ENCODE measurements around the gene BMPR1A. TPM values are rescaled to one million over a fixed set of nuclear protein-coding genes. Genes with fewer than 3 reads are reported as not detected.

Gene BMPR1A
- total and polyA plus RNA-seq, 10 of the 15 experiments (the other 5 are each of a cell fraction or from before 2014, with no cell fraction given): 2.3 to 22.7 (median 13.1) TPM

GRCh38 chr10:86940677-86941076, 184.3 kb downstream of the BMPR1A start:
- DNase-seq (ENCODE audit: low read depth, low spot score): no peak
- 82% methylated on average over 6 of the region's 6 CpGs for WGBS (ENCODE audit: insufficient coverage, insufficient replicate concordance, low lambda C conversion rate, missing lambda C conversion rate)
- no peaks in the 10 kb centered on the region for H3K27me3 ChIP-seq (replicated peaks in 1 of 2; ENCODE audit: control insufficient read depth in 2 of 2, insufficient read depth in 2 of 2, low read length in 1 of 2)
- SMC1A ChIA-PET (ENCODE audit: uncharacterized antibody, unreplicated experiment): interaction anchor here (1.7 kb wide), 1 partner anchor 12 kb away, joined by 4 read pairs; no protein-coding TSS in a partner anchor
- TF ChIP-seq RELA (IDR thresholded peaks at IDR 0.05; ENCODE audit: borderline replicate concordance, partially characterized antibody): no peak
- TF ChIP-seq MEF2B (IDR thresholded peaks at IDR 0.05; ENCODE audit: partially characterized antibody, poor library complexity, severe bottlenecking): no peak
- TF ChIP-seq CBFB (IDR thresholded peaks at IDR 0.05; ENCODE audit: low read depth): no peak
- intact Hi-C loops (cut with micrococcal nuclease; ENCODE audit: unreplicated experiment): no loop called here
- H3K9ac ChIP-seq (ENCODE audit: control insufficient read depth, insufficient read depth, low read length): no peak overlapping the region
- no TSS peak for BruUV-seq (replicated peaks)
- no peak overlapping the region for H3K4me3 ChIP-seq
- CTCF ChIA-PET: interaction anchor here (0.9 to 3.9 kb wide), 3 partner anchors 20 to 292 kb away, joined by 3 to 25 read pairs (median 14); no protein-coding TSS in a partner anchor
- ATAC-seq: no peak
- POLR2A ChIA-PET: no interaction called here
- H3K4me1 ChIP-seq (ENCODE audit: control insufficient read depth, insufficient read depth, low read length): no peaks in the 10 kb centered on the region; the same call in 1 of the 2 replicates
- no peaks in the 10 kb centered on the region for H3K36me3 ChIP-seq (ENCODE audit: control insufficient read depth in 2 of 2, insufficient read depth in 2 of 2, low read length in 1 of 2)
- RAD21 ChIA-PET (ENCODE audit: unreplicated experiment): interaction anchor here (0.9 to 1.4 kb wide), 2 partner anchors 21 to 99 kb away, joined by 3 to 5 read pairs; no protein-coding TSS in a partner anchor
- no peaks in the 10 kb centered on the region for H3K79me2 ChIP-seq (ENCODE audit: control insufficient read depth, insufficient read depth, low read length)
- H3K9me3 ChIP-seq (replicated peaks; ENCODE audit: control insufficient read depth, insufficient read depth, low read length): no peaks in the 10 kb centered on the region
- H3K4me2 ChIP-seq (ENCODE audit: control insufficient read depth, insufficient read depth): no peak overlapping the region
- no peak for FAIRE-seq
- no peak overlapping the region for H2AFZ ChIP-seq (ENCODE audit: control insufficient read depth, low read depth, low read length)
- no peaks in the 10 kb centered on the region for H4K20me1 ChIP-seq (ENCODE audit: control insufficient read depth, insufficient read depth)
- in situ Hi-C loops (cut with MboI): no loop called here
- no peak overlapping the region for H3K27ac ChIP-seq (ENCODE audit: control insufficient read depth, insufficient read depth)

- ChIA-PET RAD21 (ENCODE audit: unreplicated experiment) (interaction anchor here (0.6 to 1.4 kb wide), 3 partner anchors 20 to 98 kb away, joined by 3 to 5 read pairs (median 3); no protein-coding TSS in a partner anchor), CTCF (interaction anchor here (0.9 to 3.7 kb wide), 3 partner anchors 19 to 292 kb away, joined by 3 to 14 read pairs (median 3); no protein-coding TSS in a partner anchor), POLR2A (no interaction called here), SMC1A (ENCODE audit: uncharacterized antibody, unreplicated experiment) (interaction anchor here (1.7 kb wide), 1 partner anchor 11 kb away, joined by 4 read pairs; no protein-coding TSS in a partner anchor)
- H3K36me3 ChIP-seq (ENCODE audit: control insufficient read depth in 2 of 2, insufficient read depth in 2 of 2, low read length in 1 of 2): no peaks in the 10 kb centered on the region
- no peaks in the 10 kb centered on the region; the same call in 1 of the 2 replicates for H3K4me1 ChIP-seq (ENCODE audit: control insufficient read depth, insufficient read depth, low read length)
- ATAC-seq (no peak), DNase-seq (ENCODE audit: low read depth, low spot score) (no peak), FAIRE-seq (no peak)
- H4K20me1 ChIP-seq (ENCODE audit: control insufficient read depth, insufficient read depth): no peaks in the 10 kb centered on the region
- in situ Hi-C loops (cut with MboI): no loop called here
- H2AFZ ChIP-seq (ENCODE audit: control insufficient read depth, low read depth, low read length): no peak overlapping the region
- intact Hi-C loops (cut with micrococcal nuclease; ENCODE audit: unreplicated experiment): no loop called here
- no peak overlapping the region for H3K4me2 ChIP-seq (ENCODE audit: control insufficient read depth, insufficient read depth)
- H3K4me3 ChIP-seq: no peak overlapping the region
- 0% methylated on average over 2 of the region's 2 CpGs for WGBS (ENCODE audit: insufficient coverage, insufficient replicate concordance, low lambda C conversion rate, missing lambda C conversion rate)
- no peaks in the 10 kb centered on the region for H3K9me3 ChIP-seq (replicated peaks; ENCODE audit: control insufficient read depth, insufficient read depth, low read length)
- no peak overlapping the region for H3K9ac ChIP-seq (ENCODE audit: control insufficient read depth, insufficient read depth, low read length)
- no peak overlapping the region for H3K27ac ChIP-seq (ENCODE audit: control insufficient read depth, insufficient read depth)
- no peaks in the 10 kb centered on the region for H3K79me2 ChIP-seq (ENCODE audit: control insufficient read depth, insufficient read depth, low read length)
- no peaks in the 10 kb centered on the region for H3K27me3 ChIP-seq (replicated peaks in 1 of 2; ENCODE audit: control insufficient read depth in 2 of 2, insufficient read depth in 2 of 2, low read length in 1 of 2)
- no TSS peak for BruUV-seq (replicated peaks)
- TF ChIP-seq STAT1 (conservative IDR thresholded peaks at IDR 0.05) (no peak), E2F8 (IDR thresholded peaks at IDR 0.05; ENCODE audit: low read depth, partially characterized antibody) (no peak), IRF4 (IDR thresholded peaks at IDR 0.05; ENCODE audit: low read depth, low read length) (no peak), ZSCAN29 (IDR thresholded peaks at IDR 0.05) (no peak), IKZF2 (IDR thresholded peaks at IDR 0.05) (no peak), ZNF384 (IDR thresholded peaks at IDR 0.05; ENCODE audit: borderline replicate concordance, low read depth, low read length) (no peak), BACH1 (IDR thresholded peaks at IDR 0.05; ENCODE audit: borderline replicate concordance) (no peak), CHD2 (IDR thresholded peaks at IDR 0.05; ENCODE audit: borderline replicate concordance, low read depth, low read length) (no peak), CREM (IDR thresholded peaks at IDR 0.05; ENCODE audit: low read depth) (no peak), MXI1 (IDR thresholded peaks at IDR 0.05; ENCODE audit: low read depth, low read length) (no peak), CEBPB (IDR thresholded peaks at IDR 0.05; ENCODE audit: borderline replicate concordance in 1 of 2, low read depth in 2 of 2, low read length in 2 of 2) (no peak), USF1 (IDR thresholded peaks at IDR 0.05; ENCODE audit: borderline replicate concordance, extremely low read length, insufficient read depth, low read depth, low read length) (no peak)
Observed at GRCh38 chr10:86941426-86941825, 185.0 kb downstream of the BMPR1A start.

Measured in GM12878 (cell line).